Endothelial cell of umbilical vein (primary cell): ENCODE results near the gene VPS33B. TPM values are rescaled to one million over a fixed set of nuclear protein-coding genes. Genes with fewer than 3 reads are reported as not detected.

Source experiments
- BruUV-seq: library from RNA; stranded (reverse); fragments of 400-500 nt; replicated peaks from 2 replicates; lab custom pipeline; 2021; lab: Mats Ljungman, UMichigan
- CTCF ChIA-PET: fragments of 300-600, 350-600 bp; sonication (Branson Sonifier 250); formaldehyde crosslinking; loops from one replicate; lab custom pipeline; 2021; ENCODE audit warnings: antibody characterized with exemption, inconsistent platforms; lab: Charles Lee
- POLR2A ChIA-PET: fragments of 300-600, 350-600 bp; sonication (Branson Sonifier 250); formaldehyde crosslinking; loops from one replicate; lab custom pipeline; 2021; ENCODE audit warnings: antibody characterized with exemption, inconsistent platforms; lab: Charles Lee
- DNase-seq: peaks from one replicate; pipeline ENCODE4 v3.0.0-alpha.2; 2011; ENCODE audit warnings: low read depth, low spot score
- FAIRE-seq: peaks from 2 replicates; lab custom pipeline; 2011; peaks lifted over from hg19 to GRCh38; lab: Jason Lieb, UNC
- H2AFZ ChIP-seq: 2 replicates; pipeline ENCODE4 v1.6.0; 2012; ENCODE audit warnings: low read depth, low read length, control low read depth, inconsistent platforms
- H3K27ac ChIP-seq: 2 replicates; pipeline ENCODE4 v1.5.1; 2011; ENCODE audit warnings: low read depth, mild to moderate bottlenecking, control low read depth, low read length, moderate library complexity; ENCODE audit not compliant: insufficient read depth
- H3K27me3 ChIP-seq, 2 experiments: 2 replicates each; pipeline versions ENCODE4 v1.6.0 to v1.6.1; 2011; ENCODE audit warnings: low read length in 2 of 2, mixed read lengths in 1 of 2; ENCODE audit not compliant: control insufficient read depth in 2 of 2, insufficient read depth in 2 of 2
- H3K36me3 ChIP-seq, 2 experiments: 2 replicates in 1 of 2; 3 replicates in 1 of 2; pipeline ENCODE4 v1.5.1; 2011; ENCODE audit warnings: low read length in 2 of 2, mild to moderate bottlenecking in 1 of 2, moderate library complexity in 1 of 2; ENCODE audit not compliant: control insufficient read depth in 2 of 2, insufficient read depth in 2 of 2; ENCODE audit errors: extremely low read depth in 1 of 2
- H3K4me1 ChIP-seq: 3 replicates; pipeline ENCODE4 v1.5.1; 2011; ENCODE audit warnings: mild to moderate bottlenecking, low read length; ENCODE audit not compliant: control insufficient read depth, insufficient read depth; ENCODE audit errors: extremely low read depth
- H3K4me2 ChIP-seq: 2 replicates; pipeline ENCODE4 v1.6.1; 2011; ENCODE audit warnings: low read length, control low read depth, mixed read lengths; ENCODE audit not compliant: insufficient read depth
- H3K4me3 ChIP-seq, 3 experiments: fragments of 200-600 bp in 1 of 3; sonication (generic), shearing (Covaris generic) in 1 of 3; replicated peaks in 1 of 3; 2 replicates each; pipeline ENCODE4 v1.5.1; 2011 to 2016; ENCODE audit warnings: control low read depth in 3 of 3, low read length in 3 of 3, mild to moderate bottlenecking in 2 of 3, inconsistent platforms in 1 of 3, low read depth in 1 of 3, moderate library complexity in 1 of 3; ENCODE audit not compliant: insufficient read depth in 1 of 3
- H3K79me2 ChIP-seq: 2 replicates; pipeline ENCODE4 v1.6.0; 2012; ENCODE audit warnings: low read length, inconsistent platforms; ENCODE audit not compliant: control insufficient read depth, insufficient read depth
- H3K9ac ChIP-seq: replicated peaks from 2 replicates; pipeline ENCODE3; 2011; ENCODE audit warnings: low read length, control low read depth; ENCODE audit not compliant: insufficient read depth; ENCODE audit errors: extremely low read depth
- H3K9me1 ChIP-seq: replicated peaks from 3 replicates; pipeline ENCODE4 v1.6.0; 2011; ENCODE audit warnings: mild to moderate bottlenecking, low read length; ENCODE audit not compliant: control insufficient read depth, insufficient read depth; ENCODE audit errors: extremely low read depth
- H3K9me3 ChIP-seq: replicated peaks from 2 replicates; pipeline ENCODE4 v1.5.1; 2012; ENCODE audit warnings: low read length, inconsistent platforms; ENCODE audit not compliant: control insufficient read depth, insufficient read depth
- H4K20me1 ChIP-seq: replicated peaks from 2 replicates; pipeline ENCODE3; 2011; ENCODE audit warnings: mild to moderate bottlenecking, low read length; ENCODE audit not compliant: control insufficient read depth, insufficient read depth; ENCODE audit errors: extremely low read depth
- EZH2 ChIP-seq: IDR thresholded peaks from 2 replicates; pipeline ENCODE4 v1.6.1; 2012; ENCODE audit warnings: borderline replicate concordance, low read depth, mild to moderate bottlenecking, moderate library complexity, low read length, inconsistent platforms; ENCODE audit not compliant: severe bottlenecking
- FOS ChIP-seq: IDR thresholded peaks from 2 replicates; pipeline ENCODE4 v1.6.1; 2011; ENCODE audit warnings: mild to moderate bottlenecking, low read length, moderate library complexity, borderline replicate concordance; ENCODE audit not compliant: insufficient read depth
- GATA2 ChIP-seq: IDR thresholded peaks from 2 replicates; pipeline ENCODE4 v1.7.0; 2011; ENCODE audit warnings: low read depth, mild to moderate bottlenecking, moderate library complexity, mixed read lengths, low read length; ENCODE audit not compliant: insufficient read length, insufficient read depth
- JUN ChIP-seq: IDR thresholded peaks from 2 replicates; pipeline ENCODE4 v1.6.1; 2011; ENCODE audit warnings: borderline replicate concordance, low read depth; ENCODE audit not compliant: insufficient read length, insufficient read depth
- MYC ChIP-seq: IDR thresholded peaks from one replicate; pipeline ENCODE4 v1.6.1; 2011; ENCODE audit warnings: mild to moderate bottlenecking, low read depth, low read length
- POLR2A ChIP-seq: IDR thresholded peaks from 2 replicates; pipeline ENCODE4 v1.6.1; 2012; ENCODE audit warnings: low read depth, mild to moderate bottlenecking, control low read depth, low read length
- POLR2AphosphoS5 ChIP-seq: IDR thresholded peaks from 2 replicates; pipeline ENCODE4 v1.6.1; 2012; ENCODE audit warnings: low read depth, mild to moderate bottlenecking, control low read depth, low read length, moderate library complexity; ENCODE audit not compliant: insufficient read depth
- dilution Hi-C: fragments of 300-500 bp; cut with MboI; formaldehyde crosslinking; loops from one replicate; pipeline ENCODE4 v1.15.0; 2019; ENCODE audit warnings: low sequenced_read_pairs; ENCODE audit not compliant: extremely low pct_ligation_motif_present
- intact Hi-C: fragments of 100-400 bp; cut with micrococcal nuclease; formaldehyde crosslinking; loops from one replicate; pipeline ENCODE4 v1.10.0; 2022
- polyA plus RNA-seq, 4 experiments: library from polyadenylated mRNA; depleted of rRNA in 3 of 4; stranded (reverse) in 3 of 4; unstranded in 1 of 4; fragments of >200 nt; gene quantifications; 2 replicates each; pipeline versions ENCODE4 v1.2.1 to v1.2.3, GENCODE V29; 2011 to 2012; ENCODE audit warnings: missing spikeins in 1 of 4
- total RNA-seq: library from RNA; stranded (reverse); gene quantifications from 2 replicates; pipeline ENCODE4 v1.2.3, GENCODE V29; 2021
- TF ChIP-seq, protein P1 (sequence below), 2 donors: IDR thresholded peaks; 1 replicate in 1 of 2; 2 replicates in 1 of 2; pipeline ENCODE4 v1.5.1; 2011; ENCODE audit warnings: low read length in 2 of 2, mild to moderate bottlenecking in 2 of 2, moderate library complexity in 2 of 2, control low read depth in 1 of 2, inconsistent platforms in 1 of 2, low read depth in 1 of 2; ENCODE audit not compliant: insufficient read depth in 1 of 2; ENCODE audit errors: extremely low read depth in 1 of 2
- TF ChIP-seq, protein P2 (sequence below): IDR thresholded peaks from 2 replicates; pipeline ENCODE4 v1.6.1; 2011; ENCODE audit not compliant: insufficient read depth, insufficient read length

Gene VPS33B
- total and polyA plus RNA-seq, 2 donors (not counting 3 experiments of a cell fraction or from before 2014, with no cell fraction given), result 11.8 to 14.2 TPM

DNA sequence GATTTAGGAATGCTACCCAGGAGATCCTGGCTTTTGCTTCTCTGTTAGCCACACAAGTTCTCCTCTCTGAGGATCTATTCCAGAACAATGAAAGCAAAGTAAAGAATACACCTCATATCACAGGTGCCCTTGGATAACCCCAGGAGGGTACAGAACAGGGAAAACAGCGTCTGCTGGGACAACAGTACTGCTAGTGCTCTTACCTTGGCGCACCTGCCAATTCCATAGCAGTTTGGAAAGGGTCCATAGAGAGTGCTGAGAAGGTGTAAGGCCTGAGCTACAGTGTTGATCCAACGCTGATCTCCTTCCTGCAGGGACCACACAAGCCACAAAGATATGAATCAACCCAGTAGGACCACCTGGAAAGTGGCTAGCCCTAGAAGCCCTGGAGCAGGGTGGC, 15.1 kb downstream of the VPS33B start:
- Histone ChIP-seq H3K9me3 (no peaks in the 10 kb centered on the region), H3K36me3 (peaks cover 11 to 32% of the 10 kb centered on the region in 2 experiments), H3K27me3 (no peaks in the 10 kb centered on the region), H2AFZ (no peak overlapping the region), H3K4me3 (no peak overlapping the region), H4K20me1 (no peaks in the 10 kb centered on the region), H3K9ac (no peak overlapping the region), H3K79me2 (no peaks in the 10 kb centered on the region), H3K9me1 (no peaks in the 10 kb centered on the region), H3K27ac (no peak overlapping the region), H3K4me2 (no peak overlapping the region), H3K4me1 (no peaks in the 10 kb centered on the region)
- TF ChIP-seq FOS, result no peak
- TF ChIP-seq GATA2, result no peak
- TF ChIP-seq, protein P1, sequence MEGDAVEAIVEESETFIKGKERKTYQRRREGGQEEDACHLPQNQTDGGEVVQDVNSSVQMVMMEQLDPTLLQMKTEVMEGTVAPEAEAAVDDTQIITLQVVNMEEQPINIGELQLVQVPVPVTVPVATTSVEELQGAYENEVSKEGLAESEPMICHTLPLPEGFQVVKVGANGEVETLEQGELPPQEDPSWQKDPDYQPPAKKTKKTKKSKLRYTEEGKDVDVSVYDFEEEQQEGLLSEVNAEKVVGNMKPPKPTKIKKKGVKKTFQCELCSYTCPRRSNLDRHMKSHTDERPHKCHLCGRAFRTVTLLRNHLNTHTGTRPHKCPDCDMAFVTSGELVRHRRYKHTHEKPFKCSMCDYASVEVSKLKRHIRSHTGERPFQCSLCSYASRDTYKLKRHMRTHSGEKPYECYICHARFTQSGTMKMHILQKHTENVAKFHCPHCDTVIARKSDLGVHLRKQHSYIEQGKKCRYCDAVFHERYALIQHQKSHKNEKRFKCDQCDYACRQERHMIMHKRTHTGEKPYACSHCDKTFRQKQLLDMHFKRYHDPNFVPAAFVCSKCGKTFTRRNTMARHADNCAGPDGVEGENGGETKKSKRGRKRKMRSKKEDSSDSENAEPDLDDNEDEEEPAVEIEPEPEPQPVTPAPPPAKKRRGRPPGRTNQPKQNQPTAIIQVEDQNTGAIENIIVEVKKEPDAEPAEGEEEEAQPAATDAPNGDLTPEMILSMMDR (IDR thresholded peaks at IDR 0.05; ENCODE audit: extremely low read depth in 1 of 2, insufficient read depth in 1 of 2, low read depth in 1 of 2, low read length in 2 of 2), result no peak
- TF ChIP-seq MYC, result no peak
- TF ChIP-seq POLR2A, result no peak
- no peak for TF ChIP-seq JUN
- no peak for TF ChIP-seq EZH2
- TF ChIP-seq, protein P2, sequence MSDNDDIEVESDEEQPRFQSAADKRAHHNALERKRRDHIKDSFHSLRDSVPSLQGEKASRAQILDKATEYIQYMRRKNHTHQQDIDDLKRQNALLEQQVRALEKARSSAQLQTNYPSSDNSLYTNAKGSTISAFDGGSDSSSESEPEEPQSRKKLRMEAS, result no peak
- TF ChIP-seq POLR2AphosphoS5, result no peak
- intact Hi-C loops, result no loop called here
- BruUV-seq, result no TSS peak
- DNase-seq, result no peak
- ChIA-PET CTCF (interaction anchor here (1.9 kb wide), 1 partner anchor 51 kb away, joined by 5 read pairs; no protein-coding TSS in a partner anchor), POLR2A (no interaction called here)
- dilution Hi-C loops, result no loop called here
- FAIRE-seq, result no peak
